WTC11 (cell line): ENCODE measurements around the gene HAVCR2. TPM values are rescaled to one million over a fixed set of nuclear protein-coding genes. Genes with fewer than 3 reads are reported as not detected.

Source experiments
- ATAC-seq: fragments of 200-7000 bp; cut with Tn5 transposase; 2 replicates; pipeline ENCODE4 v1.10.0; 2021; ENCODE audit warnings: mild to moderate bottlenecking, moderate library complexity
- CTCF ChIA-PET: fragments of 300-600 bp; sonication (Branson Sonifier 250); formaldehyde crosslinking; loops from one replicate; lab custom pipeline; 2021; ENCODE audit warnings: antibody characterized with exemption; lab: Charles Lee
- POLR2A ChIA-PET: fragments of 350-600 bp; sonication (Branson Sonifier 250); formaldehyde crosslinking; loops from one replicate; lab custom pipeline; 2021; ENCODE audit warnings: antibody characterized with exemption; lab: Charles Lee
- DNase-seq: peaks from one replicate; pipeline ENCODE4 v3.0.0; 2021; ENCODE audit warnings: low spot score
- H3K27ac Mint-ChIP-seq: 2 replicates; pipeline ENCODE4 v1.8.0; 2021; ENCODE audit warnings: mixed read lengths
- H3K27me3 Mint-ChIP-seq: 2 replicates; pipeline ENCODE4 v1.8.0; 2021; ENCODE audit warnings: low read depth, mild to moderate bottlenecking, moderate library complexity, mixed read lengths
- H3K36me3 Mint-ChIP-seq: 2 replicates; pipeline ENCODE4 v1.8.0; 2021; ENCODE audit warnings: mixed read lengths
- H3K4me1 Mint-ChIP-seq: 2 replicates; pipeline ENCODE4 v1.8.0; 2022; ENCODE audit warnings: mixed read lengths
- H3K4me3 Mint-ChIP-seq: 2 replicates; pipeline ENCODE4 v1.8.0; 2021; ENCODE audit warnings: mild to moderate bottlenecking, moderate library complexity, mixed read lengths
- H3K9me3 Mint-ChIP-seq: 2 replicates; pipeline ENCODE4 v1.8.0; 2021; ENCODE audit warnings: mixed read lengths
- FOXP1 ChIP-seq: sonication (generic); formaldehyde crosslinking; IDR thresholded peaks from 2 replicates; pipeline ENCODE4 v1.8.0; 2022; ENCODE audit warnings: missing genetic modification reagents, mild to moderate bottlenecking, moderate library complexity, borderline replicate concordance
- GABPB1 ChIP-seq: sonication (generic); formaldehyde crosslinking; IDR thresholded peaks from 2 replicates; pipeline ENCODE4 v1.8.1; 2023; ENCODE audit warnings: mild to moderate bottlenecking, missing genetic modification reagents
- IRF1 ChIP-seq: sonication (generic); formaldehyde crosslinking; IDR thresholded peaks from 2 replicates; pipeline ENCODE4 v1.8.0; 2023; ENCODE audit warnings: missing genetic modification reagents
- KAT7 ChIP-seq: sonication (generic); formaldehyde crosslinking; IDR thresholded peaks from 2 replicates; pipeline ENCODE4 v1.8.1; 2023; ENCODE audit warnings: missing genetic modification reagents, mild to moderate bottlenecking, borderline replicate concordance
- MYBL2 ChIP-seq: sonication (generic); formaldehyde crosslinking; IDR thresholded peaks from 2 replicates; pipeline ENCODE4 v1.8.1; 2023; ENCODE audit warnings: mild to moderate bottlenecking, moderate library complexity, missing genetic modification reagents
- NFE2L1 ChIP-seq: sonication (generic); formaldehyde crosslinking; IDR thresholded peaks from 2 replicates; pipeline ENCODE4 v1.8.1; 2023; ENCODE audit warnings: missing genetic modification reagents
- PRRX2 ChIP-seq: fragments of 250-450 bp; sonication (Bioruptor Pico); IDR thresholded peaks from 2 replicates; pipeline ENCODE4 v1.8.0; 2021; ENCODE audit warnings: mild to moderate bottlenecking
- ZBTB21 ChIP-seq: sonication (generic); formaldehyde crosslinking; IDR thresholded peaks from 2 replicates; pipeline ENCODE4 v1.8.1; 2023; ENCODE audit warnings: mild to moderate bottlenecking, missing genetic modification reagents, borderline replicate concordance
- ZMAT4 ChIP-seq: fragments of 250-450 bp; sonication (Bioruptor Pico); IDR thresholded peaks from 2 replicates; pipeline ENCODE4 v1.9.0; 2021; ENCODE audit warnings: mild to moderate bottlenecking
- ZNF121 ChIP-seq: sonication (generic); formaldehyde crosslinking; IDR thresholded peaks from 2 replicates; pipeline ENCODE4 v1.8.0; 2023; ENCODE audit warnings: missing genetic modification reagents
- ZNF138 ChIP-seq: sonication (generic); formaldehyde crosslinking; conservative IDR thresholded peaks from 2 replicates; pipeline ENCODE4 v1.8.1; 2022; ENCODE audit warnings: mild to moderate bottlenecking, moderate library complexity, missing genetic modification reagents
- ZNF232 ChIP-seq: sonication (generic); formaldehyde crosslinking; IDR thresholded peaks from 2 replicates; pipeline ENCODE4 v1.8.0; 2022; ENCODE audit warnings: mild to moderate bottlenecking, missing genetic modification reagents
- ZNF416 ChIP-seq: fragments of 250-450 bp; sonication (Bioruptor Pico); IDR thresholded peaks from 2 replicates; pipeline ENCODE4 v1.9.0; 2021; ENCODE audit warnings: mild to moderate bottlenecking, inconsistent platforms
- ZNF423 ChIP-seq: fragments of 250-450 bp; sonication (Bioruptor Pico); IDR thresholded peaks from 2 replicates; pipeline ENCODE4 v2.1.2; 2022; ENCODE audit warnings: mild to moderate bottlenecking, moderate library complexity
- total RNA-seq: library from RNA; stranded (reverse); gene quantifications from 3 replicates; pipeline ENCODE4 v1.2.3, GENCODE V29; 2021
- TF ChIP-seq, protein P1 (sequence below): sonication (generic); formaldehyde crosslinking; IDR thresholded peaks from 2 replicates; pipeline ENCODE4 v1.8.1; 2023; ENCODE audit warnings: mild to moderate bottlenecking, missing genetic modification reagents, moderate library complexity
- TF ChIP-seq, protein P2 (sequence below): fragments of 250-450 bp; sonication (Bioruptor Pico); IDR thresholded peaks from 2 replicates; pipeline ENCODE4 v1.9.0; 2021; ENCODE audit warnings: mild to moderate bottlenecking
- TF ChIP-seq, protein P3 (sequence below): sonication (generic); formaldehyde crosslinking; IDR thresholded peaks from 2 replicates; pipeline ENCODE4 v1.8.1; 2023; ENCODE audit warnings: mild to moderate bottlenecking, moderate library complexity, missing genetic modification reagents
- TF ChIP-seq, protein P4 (sequence below): sonication (generic); formaldehyde crosslinking; IDR thresholded peaks from 2 replicates; pipeline ENCODE4 v1.8.0; 2022; ENCODE audit warnings: mild to moderate bottlenecking, missing genetic modification reagents
- TF ChIP-seq, protein P5 (sequence below): sonication (generic); formaldehyde crosslinking; IDR thresholded peaks from 2 replicates; pipeline ENCODE4 v1.8.0; 2023; ENCODE audit warnings: missing genetic modification reagents, mild to moderate bottlenecking, borderline replicate concordance

The HAVCR2 gene
- total RNA-seq, 1 experiment from 2014 or later = 0.33 TPM

GRCh38 chr5:157051604-157052245, 57.1 kb downstream of the HAVCR2 start:
- Mint-ChIP-seq H3K9me3 (peaks cover 10% of the 10 kb centered on the region), H3K27ac (no peak overlapping the region), H3K4me3 (no peak overlapping the region), H3K36me3 (no peaks in the 10 kb centered on the region), H3K27me3 (no peaks in the 10 kb centered on the region), H3K4me1 (peaks cover 21% of the 10 kb centered on the region)
- ATAC-seq (no peak), DNase-seq (no peak)
- CTCF ChIA-PET = no interaction called here
- POLR2A ChIA-PET = no interaction called here
- no peak for TF ChIP-seq ZNF121
- TF ChIP-seq ZNF416 = no peak
- TF ChIP-seq KAT7 (CRISPR knock-in tag) = no peak
- TF ChIP-seq, protein P1, sequence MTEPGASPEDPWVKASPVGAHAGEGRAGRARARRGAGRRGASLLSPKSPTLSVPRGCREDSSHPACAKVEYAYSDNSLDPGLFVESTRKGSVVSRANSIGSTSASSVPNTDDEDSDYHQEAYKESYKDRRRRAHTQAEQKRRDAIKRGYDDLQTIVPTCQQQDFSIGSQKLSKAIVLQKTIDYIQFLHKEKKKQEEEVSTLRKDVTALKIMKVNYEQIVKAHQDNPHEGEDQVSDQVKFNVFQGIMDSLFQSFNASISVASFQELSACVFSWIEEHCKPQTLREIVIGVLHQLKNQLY (CRISPR knock-in tag) = no peak
- no peak for TF ChIP-seq ZNF138 (CRISPR knock-in tag)
- TF ChIP-seq PRRX2 (CRISPR knock-in tag) = no peak
- TF ChIP-seq, protein P2, sequence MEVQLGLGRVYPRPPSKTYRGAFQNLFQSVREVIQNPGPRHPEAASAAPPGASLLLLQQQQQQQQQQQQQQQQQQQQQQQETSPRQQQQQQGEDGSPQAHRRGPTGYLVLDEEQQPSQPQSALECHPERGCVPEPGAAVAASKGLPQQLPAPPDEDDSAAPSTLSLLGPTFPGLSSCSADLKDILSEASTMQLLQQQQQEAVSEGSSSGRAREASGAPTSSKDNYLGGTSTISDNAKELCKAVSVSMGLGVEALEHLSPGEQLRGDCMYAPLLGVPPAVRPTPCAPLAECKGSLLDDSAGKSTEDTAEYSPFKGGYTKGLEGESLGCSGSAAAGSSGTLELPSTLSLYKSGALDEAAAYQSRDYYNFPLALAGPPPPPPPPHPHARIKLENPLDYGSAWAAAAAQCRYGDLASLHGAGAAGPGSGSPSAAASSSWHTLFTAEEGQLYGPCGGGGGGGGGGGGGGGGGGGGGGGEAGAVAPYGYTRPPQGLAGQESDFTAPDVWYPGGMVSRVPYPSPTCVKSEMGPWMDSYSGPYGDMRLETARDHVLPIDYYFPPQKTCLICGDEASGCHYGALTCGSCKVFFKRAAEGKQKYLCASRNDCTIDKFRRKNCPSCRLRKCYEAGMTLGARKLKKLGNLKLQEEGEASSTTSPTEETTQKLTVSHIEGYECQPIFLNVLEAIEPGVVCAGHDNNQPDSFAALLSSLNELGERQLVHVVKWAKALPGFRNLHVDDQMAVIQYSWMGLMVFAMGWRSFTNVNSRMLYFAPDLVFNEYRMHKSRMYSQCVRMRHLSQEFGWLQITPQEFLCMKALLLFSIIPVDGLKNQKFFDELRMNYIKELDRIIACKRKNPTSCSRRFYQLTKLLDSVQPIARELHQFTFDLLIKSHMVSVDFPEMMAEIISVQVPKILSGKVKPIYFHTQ (CRISPR knock-in tag) = no peak
- TF ChIP-seq, protein P3, sequence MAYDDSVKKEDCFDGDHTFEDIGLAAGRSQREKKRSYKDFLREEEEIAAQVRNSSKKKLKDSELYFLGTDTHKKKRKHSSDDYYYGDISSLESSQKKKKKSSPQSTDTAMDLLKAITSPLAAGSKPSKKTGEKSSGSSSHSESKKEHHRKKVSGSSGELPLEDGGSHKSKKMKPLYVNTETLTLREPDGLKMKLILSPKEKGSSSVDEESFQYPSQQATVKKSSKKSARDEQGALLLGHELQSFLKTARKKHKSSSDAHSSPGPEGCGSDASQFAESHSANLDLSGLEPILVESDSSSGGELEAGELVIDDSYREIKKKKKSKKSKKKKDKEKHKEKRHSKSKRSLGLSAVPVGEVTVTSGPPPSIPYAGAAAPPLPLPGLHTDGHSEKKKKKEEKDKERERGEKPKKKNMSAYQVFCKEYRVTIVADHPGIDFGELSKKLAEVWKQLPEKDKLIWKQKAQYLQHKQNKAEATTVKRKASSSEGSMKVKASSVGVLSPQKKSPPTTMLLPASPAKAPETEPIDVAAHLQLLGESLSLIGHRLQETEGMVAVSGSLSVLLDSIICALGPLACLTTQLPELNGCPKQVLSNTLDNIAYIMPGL = no peak
- no peak for TF ChIP-seq IRF1 (CRISPR knock-in tag)
- no peak for TF ChIP-seq ZMAT4
- TF ChIP-seq, protein P4, sequence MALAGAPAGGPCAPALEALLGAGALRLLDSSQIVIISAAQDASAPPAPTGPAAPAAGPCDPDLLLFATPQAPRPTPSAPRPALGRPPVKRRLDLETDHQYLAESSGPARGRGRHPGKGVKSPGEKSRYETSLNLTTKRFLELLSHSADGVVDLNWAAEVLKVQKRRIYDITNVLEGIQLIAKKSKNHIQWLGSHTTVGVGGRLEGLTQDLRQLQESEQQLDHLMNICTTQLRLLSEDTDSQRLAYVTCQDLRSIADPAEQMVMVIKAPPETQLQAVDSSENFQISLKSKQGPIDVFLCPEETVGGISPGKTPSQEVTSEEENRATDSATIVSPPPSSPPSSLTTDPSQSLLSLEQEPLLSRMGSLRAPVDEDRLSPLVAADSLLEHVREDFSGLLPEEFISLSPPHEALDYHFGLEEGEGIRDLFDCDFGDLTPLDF = no peak
- no peak for TF ChIP-seq ZNF423 (CRISPR knock-in tag)
- no peak for TF ChIP-seq ZNF232 (CRISPR knock-in tag)

DNA sequence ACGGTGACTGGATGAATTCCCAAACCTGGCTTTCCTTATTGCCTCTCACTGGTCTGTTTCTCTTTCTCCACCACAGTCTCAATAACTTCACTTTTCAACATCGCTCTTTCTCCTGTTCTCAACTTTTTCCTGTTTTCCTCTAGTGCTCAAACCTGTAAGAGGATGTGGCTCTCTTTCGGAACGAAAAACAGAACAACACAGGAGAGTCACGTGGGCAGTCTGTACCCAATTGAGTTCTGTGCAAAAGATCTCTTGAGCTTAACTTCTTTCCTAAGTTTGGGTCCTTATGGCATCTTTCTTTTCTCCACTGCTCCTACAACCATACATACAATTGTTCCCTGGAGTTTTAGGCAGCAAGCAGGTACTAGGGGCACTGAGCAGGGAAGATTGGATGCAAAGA, 58.8 kb downstream of the HAVCR2 start:
- peaks cover 21% of the 10 kb centered on the region for H3K4me1 Mint-ChIP-seq
- H3K36me3 Mint-ChIP-seq = no peaks in the 10 kb centered on the region
- H3K4me3 Mint-ChIP-seq = no peak overlapping the region
- H3K27me3 Mint-ChIP-seq = no peaks in the 10 kb centered on the region
- ChIA-PET POLR2A (interaction anchor here (0.6 kb wide), 1 partner anchor 226 kb away, joined by 3 read pairs; no protein-coding TSS in a partner anchor), CTCF (no interaction called here)
- no peak for DNase-seq
- no peak; the same call in 1 of the 2 replicates for ATAC-seq
- H3K9me3 Mint-ChIP-seq = peaks cover 10% of the 10 kb centered on the region
- H3K27ac Mint-ChIP-seq = peak overlapping the region; percentile 80
- TF ChIP-seq NFE2L1 (CRISPR knock-in tag) = no peak
- TF ChIP-seq ZBTB21 (CRISPR knock-in tag) = no peak
- TF ChIP-seq ZMAT4 = no peak
- no peak for TF ChIP-seq MYBL2 (CRISPR knock-in tag)
- no peak for TF ChIP-seq FOXP1 (CRISPR knock-in tag)
- TF ChIP-seq GABPB1 (CRISPR knock-in tag) = no peak
- TF ChIP-seq, protein P5, sequence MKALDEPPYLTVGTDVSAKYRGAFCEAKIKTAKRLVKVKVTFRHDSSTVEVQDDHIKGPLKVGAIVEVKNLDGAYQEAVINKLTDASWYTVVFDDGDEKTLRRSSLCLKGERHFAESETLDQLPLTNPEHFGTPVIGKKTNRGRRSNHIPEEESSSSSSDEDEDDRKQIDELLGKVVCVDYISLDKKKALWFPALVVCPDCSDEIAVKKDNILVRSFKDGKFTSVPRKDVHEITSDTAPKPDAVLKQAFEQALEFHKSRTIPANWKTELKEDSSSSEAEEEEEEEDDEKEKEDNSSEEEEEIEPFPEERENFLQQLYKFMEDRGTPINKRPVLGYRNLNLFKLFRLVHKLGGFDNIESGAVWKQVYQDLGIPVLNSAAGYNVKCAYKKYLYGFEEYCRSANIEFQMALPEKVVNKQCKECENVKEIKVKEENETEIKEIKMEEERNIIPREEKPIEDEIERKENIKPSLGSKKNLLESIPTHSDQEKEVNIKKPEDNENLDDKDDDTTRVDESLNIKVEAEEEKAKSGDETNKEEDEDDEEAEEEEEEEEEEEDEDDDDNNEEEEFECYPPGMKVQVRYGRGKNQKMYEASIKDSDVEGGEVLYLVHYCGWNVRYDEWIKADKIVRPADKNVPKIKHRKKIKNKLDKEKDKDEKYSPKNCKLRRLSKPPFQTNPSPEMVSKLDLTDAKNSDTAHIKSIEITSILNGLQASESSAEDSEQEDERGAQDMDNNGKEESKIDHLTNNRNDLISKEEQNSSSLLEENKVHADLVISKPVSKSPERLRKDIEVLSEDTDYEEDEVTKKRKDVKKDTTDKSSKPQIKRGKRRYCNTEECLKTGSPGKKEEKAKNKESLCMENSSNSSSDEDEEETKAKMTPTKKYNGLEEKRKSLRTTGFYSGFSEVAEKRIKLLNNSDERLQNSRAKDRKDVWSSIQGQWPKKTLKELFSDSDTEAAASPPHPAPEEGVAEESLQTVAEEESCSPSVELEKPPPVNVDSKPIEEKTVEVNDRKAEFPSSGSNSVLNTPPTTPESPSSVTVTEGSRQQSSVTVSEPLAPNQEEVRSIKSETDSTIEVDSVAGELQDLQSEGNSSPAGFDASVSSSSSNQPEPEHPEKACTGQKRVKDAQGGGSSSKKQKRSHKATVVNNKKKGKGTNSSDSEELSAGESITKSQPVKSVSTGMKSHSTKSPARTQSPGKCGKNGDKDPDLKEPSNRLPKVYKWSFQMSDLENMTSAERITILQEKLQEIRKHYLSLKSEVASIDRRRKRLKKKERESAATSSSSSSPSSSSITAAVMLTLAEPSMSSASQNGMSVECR (CRISPR knock-in tag) = no peak
